ENCODE data around the gene NTSR2.

The NTSR2 gene

DNA sequence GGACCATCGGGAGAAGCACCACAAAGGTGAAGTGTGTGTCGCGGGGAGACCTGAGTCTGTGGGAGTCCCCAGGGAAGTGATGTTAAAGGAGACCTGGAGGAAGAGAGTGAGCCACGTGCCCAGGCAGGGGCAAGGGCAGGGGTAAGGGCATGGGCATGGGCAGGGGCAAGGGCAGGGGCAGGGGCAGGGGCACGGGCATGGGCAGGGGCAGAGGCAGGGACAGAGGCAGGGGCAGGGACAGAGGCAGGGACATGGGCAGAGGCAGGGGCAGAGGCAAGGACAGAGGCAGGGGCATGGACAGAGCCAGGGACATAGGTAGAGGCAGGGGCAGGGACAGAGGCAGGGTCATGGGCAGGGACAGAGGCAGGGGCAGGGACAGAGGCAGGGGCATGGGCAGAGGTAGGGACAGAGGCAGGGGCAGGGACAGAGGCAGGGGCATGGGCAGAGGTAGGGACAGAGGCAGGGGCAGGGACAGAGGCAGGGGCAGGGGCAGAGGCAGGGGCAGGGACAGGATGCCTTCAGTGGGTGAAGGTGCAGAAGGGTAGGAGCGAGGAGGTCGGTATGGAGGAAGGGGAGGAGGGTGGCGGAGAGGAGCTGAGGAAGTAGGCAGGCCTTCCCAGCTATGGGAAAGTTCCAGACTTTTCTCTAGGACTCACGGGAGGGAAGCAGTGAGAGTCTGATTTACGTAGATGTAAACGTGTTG is 33.3 kb downstream of the NTSR2 start:
- TF ChIP-seq SP1 (IDR thresholded peaks at IDR 0.05) (no peak), TARDBP (IDR thresholded peaks at IDR 0.05) (no peak), L3MBTL2 (conservative IDR thresholded peaks at IDR 0.05) (no peak), FOXM1 (IDR thresholded peaks at IDR 0.05; ENCODE audit: borderline replicate concordance) (no peak), BHLHE40 (IDR thresholded peaks at IDR 0.05; ENCODE audit: borderline replicate concordance) (no peak), LEF1 (IDR thresholded peaks at IDR 0.05; ENCODE audit: borderline replicate concordance) (no peak), ARNT (IDR thresholded peaks at IDR 0.05) (no peak), HDGF (IDR thresholded peaks at IDR 0.05; ENCODE audit: borderline replicate concordance) (no peak), ELF4 (IDR thresholded peaks at IDR 0.05) (no peak), SUZ12 (IDR thresholded peaks at IDR 0.05) (no peak), PKNOX1 (IDR thresholded peaks at IDR 0.05) (no peak), NFRKB (IDR thresholded peaks at IDR 0.05) (no peak), FOXK2 (IDR thresholded peaks at IDR 0.05) (no peak), CTBP1 (IDR thresholded peaks at IDR 0.05; ENCODE audit: borderline replicate concordance) (no peak), FOXA1 (IDR thresholded peaks at IDR 0.05) (no peak)
- ChIA-PET POLR2A (no interaction called here), CTCF (no interaction called here)
- no peak for DNase-seq (ENCODE audit: extremely low spot score)

- TF ChIP-seq LEF1 (IDR thresholded peaks at IDR 0.05; ENCODE audit: borderline replicate concordance) (no peak), FOXA1 (IDR thresholded peaks at IDR 0.05) (no peak), PKNOX1 (IDR thresholded peaks at IDR 0.05) (no peak), NFRKB (IDR thresholded peaks at IDR 0.05) (no peak), SP1 (IDR thresholded peaks at IDR 0.05) (no peak), HDGF (IDR thresholded peaks at IDR 0.05; ENCODE audit: borderline replicate concordance) (no peak)
- POLR2A ChIA-PET, result no interaction called here
- no peak for DNase-seq (ENCODE audit: extremely low spot score)
- CTCF ChIA-PET, result no interaction called here
Measured at GRCh38 chr2:11635141-11635540, 34.9 kb downstream of the NTSR2 start.

- DNase-seq (ENCODE audit: extremely low spot score), result no peak
- TF ChIP-seq SP1 (IDR thresholded peaks at IDR 0.05), result no peak
- TF ChIP-seq LEF1 (IDR thresholded peaks at IDR 0.05; ENCODE audit: borderline replicate concordance), result no peak
- TF ChIP-seq HDGF (IDR thresholded peaks at IDR 0.05; ENCODE audit: borderline replicate concordance), result no peak
- no peak for TF ChIP-seq FOXK2 (IDR thresholded peaks at IDR 0.05)
- no peak for TF ChIP-seq ELF4 (IDR thresholded peaks at IDR 0.05)
- no peak for TF ChIP-seq FOXM1 (IDR thresholded peaks at IDR 0.05; ENCODE audit: borderline replicate concordance)
- TF ChIP-seq L3MBTL2 (conservative IDR thresholded peaks at IDR 0.05), result no peak
- TF ChIP-seq ZNF384 (IDR thresholded peaks at IDR 0.05), result no peak
- TF ChIP-seq ARNT (IDR thresholded peaks at IDR 0.05), result no peak
- no peak for TF ChIP-seq TARDBP (IDR thresholded peaks at IDR 0.05)
- no peak for TF ChIP-seq NFRKB (IDR thresholded peaks at IDR 0.05)
- TF ChIP-seq CTBP1 (IDR thresholded peaks at IDR 0.05; ENCODE audit: borderline replicate concordance), result no peak
- no peak for TF ChIP-seq SUZ12 (IDR thresholded peaks at IDR 0.05)
- TF ChIP-seq PKNOX1 (IDR thresholded peaks at IDR 0.05), result no peak
- no peak for TF ChIP-seq BHLHE40 (IDR thresholded peaks at IDR 0.05; ENCODE audit: borderline replicate concordance)
- no peak for TF ChIP-seq FOXA1 (IDR thresholded peaks at IDR 0.05)
- ChIA-PET POLR2A (no interaction called here), CTCF (no interaction called here)
Measured at GRCh38 chr2:11634584-11634983, 35.4 kb downstream of the NTSR2 start.

DNA sequence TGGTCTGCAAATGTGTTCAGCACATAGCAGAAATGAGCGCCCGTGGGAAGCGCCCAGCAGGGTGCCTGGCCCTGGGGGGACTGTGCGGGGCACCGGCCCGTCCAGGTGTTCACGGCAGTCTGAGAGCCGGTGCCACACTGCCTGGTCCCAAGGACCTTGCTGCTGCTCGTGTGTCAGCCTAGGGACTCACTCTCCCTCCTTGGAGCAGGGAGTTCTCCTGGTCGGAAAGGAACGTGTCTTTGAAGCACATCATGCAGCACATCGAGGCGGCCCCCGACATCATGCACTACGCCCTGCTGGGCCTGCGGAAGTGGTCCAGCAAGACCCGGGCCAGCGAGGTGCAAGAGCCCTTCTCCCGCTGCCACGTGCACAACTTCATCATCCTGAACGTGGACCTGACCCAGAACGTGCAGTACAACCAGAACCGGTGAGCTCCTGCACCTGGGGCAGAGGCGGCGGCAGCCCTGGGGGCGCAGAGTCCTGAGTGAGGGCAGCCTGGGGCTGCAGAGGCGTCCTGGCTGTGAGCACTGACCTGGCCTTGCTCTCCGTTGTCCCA is 36.0 kb downstream of the NTSR2 start:
- ChIA-PET POLR2A (no interaction called here), CTCF (no interaction called here)
- no peak for DNase-seq (ENCODE audit: extremely low spot score)
- TF ChIP-seq PKNOX1 (IDR thresholded peaks at IDR 0.05) (no peak), ARNT (IDR thresholded peaks at IDR 0.05) (no peak), FOXM1 (IDR thresholded peaks at IDR 0.05; ENCODE audit: borderline replicate concordance) (no peak), LEF1 (IDR thresholded peaks at IDR 0.05; ENCODE audit: borderline replicate concordance) (no peak), SUZ12 (IDR thresholded peaks at IDR 0.05) (no peak), CTBP1 (IDR thresholded peaks at IDR 0.05; ENCODE audit: borderline replicate concordance) (no peak), BHLHE40 (IDR thresholded peaks at IDR 0.05; ENCODE audit: borderline replicate concordance) (no peak), HDGF (IDR thresholded peaks at IDR 0.05; ENCODE audit: borderline replicate concordance) (no peak), TARDBP (IDR thresholded peaks at IDR 0.05) (no peak), NFRKB (IDR thresholded peaks at IDR 0.05) (no peak), SP1 (IDR thresholded peaks at IDR 0.05) (no peak), FOXA1 (IDR thresholded peaks at IDR 0.05) (no peak), FOXK2 (IDR thresholded peaks at IDR 0.05) (no peak), L3MBTL2 (conservative IDR thresholded peaks at IDR 0.05) (no peak), ELF4 (IDR thresholded peaks at IDR 0.05) (no peak), ZNF384 (IDR thresholded peaks at IDR 0.05) (no peak)

DNA sequence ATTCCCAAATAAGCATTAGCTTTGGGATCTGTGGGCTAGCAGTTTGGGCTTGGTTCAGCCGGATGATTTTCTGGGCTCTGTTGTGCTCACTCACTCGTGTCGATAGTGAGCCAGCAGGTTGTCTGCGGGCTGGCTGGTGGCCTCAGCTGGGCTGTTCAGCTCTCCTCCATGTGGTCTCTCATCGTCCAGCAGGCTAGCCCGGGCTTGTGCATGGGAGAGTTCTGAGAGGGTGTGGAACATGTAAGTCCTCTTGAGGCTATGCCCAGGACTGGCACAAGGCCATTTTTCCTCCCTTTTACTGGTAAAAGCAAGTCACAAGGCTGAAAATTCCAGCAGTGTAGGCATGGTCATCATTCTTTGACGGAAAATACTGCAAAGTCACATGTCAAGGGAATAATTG is 38.5 kb downstream of the NTSR2 start:
- TF ChIP-seq HDGF (IDR thresholded peaks at IDR 0.05; ENCODE audit: borderline replicate concordance), result no peak
- TF ChIP-seq FOXK2 (IDR thresholded peaks at IDR 0.05), result no peak
- TF ChIP-seq L3MBTL2 (conservative IDR thresholded peaks at IDR 0.05), result no peak
- no peak for TF ChIP-seq SUZ12 (IDR thresholded peaks at IDR 0.05)
- no peak for TF ChIP-seq BHLHE40 (IDR thresholded peaks at IDR 0.05; ENCODE audit: borderline replicate concordance)
- no peak for TF ChIP-seq NFRKB (IDR thresholded peaks at IDR 0.05)
- TF ChIP-seq FOXA1 (IDR thresholded peaks at IDR 0.05), result no peak
- TF ChIP-seq ZNF384 (IDR thresholded peaks at IDR 0.05), result no peak
- no peak for TF ChIP-seq ELF4 (IDR thresholded peaks at IDR 0.05)
- no peak for TF ChIP-seq TARDBP (IDR thresholded peaks at IDR 0.05)
- TF ChIP-seq SP1 (IDR thresholded peaks at IDR 0.05), result no peak
- no peak for TF ChIP-seq PKNOX1 (IDR thresholded peaks at IDR 0.05)
- no peak for TF ChIP-seq FOXM1 (IDR thresholded peaks at IDR 0.05; ENCODE audit: borderline replicate concordance)
- no peak for TF ChIP-seq CTBP1 (IDR thresholded peaks at IDR 0.05; ENCODE audit: borderline replicate concordance)
- TF ChIP-seq LEF1 (IDR thresholded peaks at IDR 0.05; ENCODE audit: borderline replicate concordance), result no peak
- no peak for TF ChIP-seq ARNT (IDR thresholded peaks at IDR 0.05)
- ChIA-PET CTCF (no interaction called here), POLR2A (no interaction called here)
- DNase-seq (ENCODE audit: extremely low spot score), result no peak
